HG03025 (cell line): ENCODE measurements around the gene SLC9A6.
"Not testable (repeated sequence)": the region's sequence is repeated elsewhere in the genome, so short reads cannot be mapped to it uniquely, and the experiment has no call there.

ENCODE experiments used
- ATAC-seq: cut with Tn5 transposase; IDR thresholded peaks from one replicate; pipeline ENCODE4 v1.9.1; 2021; ENCODE audit warnings: mild to moderate bottlenecking, moderate library complexity; ENCODE audit not compliant: unreplicated experiment, low FRiP score

SLC9A6 gene

DNA sequence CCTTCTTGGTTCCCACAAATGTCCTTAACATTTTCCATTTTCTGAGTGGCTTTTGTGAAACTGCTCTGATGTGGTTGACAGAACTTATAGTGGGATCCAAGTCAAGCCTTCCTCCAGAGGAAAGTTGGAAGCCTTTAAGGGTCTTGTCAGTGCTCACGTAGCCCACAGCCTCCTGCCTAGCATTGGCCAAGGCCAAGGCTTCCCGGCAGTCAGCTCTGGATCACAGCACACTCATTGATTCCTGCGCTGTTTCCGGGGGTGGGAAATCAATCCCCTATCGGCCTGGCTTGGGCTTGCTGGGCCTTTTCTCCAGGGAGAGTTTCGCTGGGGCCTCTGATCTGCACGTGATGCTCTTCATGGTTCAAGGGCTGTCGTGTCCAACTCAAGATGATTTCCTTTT is 76.1 kb downstream of the SLC9A6 start:
- no peak for ATAC-seq

DNA sequence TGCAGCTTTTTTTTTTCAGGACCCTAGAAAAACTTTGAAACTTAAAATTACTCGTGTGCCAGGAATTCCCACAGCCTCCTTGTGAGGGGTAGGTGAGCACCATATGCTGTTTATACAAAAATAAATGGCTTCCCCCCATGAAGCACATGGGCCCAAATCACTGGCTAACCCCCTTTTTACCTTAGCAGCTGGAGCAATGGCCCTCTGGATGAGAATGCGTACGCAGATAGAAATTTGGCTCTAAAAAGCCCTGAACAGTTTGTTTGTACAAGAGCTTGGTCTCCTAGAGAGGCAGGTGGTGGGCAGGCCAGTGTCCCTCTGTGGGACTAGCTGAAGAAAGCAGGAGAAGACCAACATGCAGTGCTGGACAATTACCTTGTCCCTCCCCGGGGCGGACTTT is 76.5 kb downstream of the SLC9A6 start:
- ATAC-seq = no peak

DNA sequence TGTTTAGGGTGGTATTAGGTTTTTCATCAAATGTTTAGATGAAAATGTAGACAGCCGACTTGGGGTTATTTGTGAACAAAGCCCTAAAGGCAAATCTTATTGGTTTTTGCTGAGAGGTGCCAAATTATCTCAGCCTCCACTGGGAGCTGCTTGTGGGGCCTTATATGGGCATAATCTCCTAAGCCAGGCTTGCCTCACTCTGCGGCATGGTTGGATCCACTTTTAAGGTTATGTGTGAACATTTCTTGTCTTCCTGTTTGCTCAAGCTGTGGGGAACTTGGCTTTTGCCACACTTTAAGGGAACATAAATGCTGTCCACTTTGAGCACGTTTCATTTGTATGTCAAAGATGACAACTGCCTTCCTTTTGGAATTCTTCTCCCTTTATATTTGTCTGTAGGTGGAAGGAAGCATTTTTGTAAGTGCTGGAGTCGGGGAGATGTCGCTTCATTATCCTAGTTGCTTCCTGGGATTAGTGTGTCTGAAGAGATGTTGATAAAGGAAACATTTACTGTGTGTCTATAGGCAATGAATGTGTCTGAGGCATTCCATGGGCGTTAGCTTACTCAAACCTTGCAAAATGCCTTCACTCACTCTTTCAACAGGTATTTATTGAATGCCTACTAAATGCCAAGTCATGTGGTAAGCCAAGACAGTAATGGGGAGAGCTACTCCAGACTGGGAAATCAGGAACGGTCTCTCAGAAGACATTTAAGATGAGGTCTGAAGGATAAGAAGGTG is 78.3 kb downstream of the SLC9A6 start:
- no peak for ATAC-seq

DNA sequence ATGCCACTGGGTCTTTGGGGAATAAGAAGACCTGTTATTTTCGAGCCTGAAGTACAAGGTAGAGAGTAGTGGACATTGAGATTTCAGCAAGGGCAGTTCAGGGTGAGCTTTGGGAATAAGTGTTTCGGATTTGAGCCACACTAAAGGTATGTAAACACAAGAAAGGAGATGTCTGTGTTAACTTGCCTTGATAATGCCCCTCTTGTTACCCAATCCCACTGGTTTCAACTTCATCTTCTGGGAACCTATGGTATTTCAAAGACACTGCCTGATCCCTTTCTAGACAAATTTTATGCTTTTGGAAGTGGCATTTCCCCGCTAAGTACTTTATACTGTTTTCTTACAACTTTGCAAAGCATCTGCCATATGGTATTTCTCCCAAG is 79.4 kb downstream of the SLC9A6 start:
- ATAC-seq = no peak

DNA sequence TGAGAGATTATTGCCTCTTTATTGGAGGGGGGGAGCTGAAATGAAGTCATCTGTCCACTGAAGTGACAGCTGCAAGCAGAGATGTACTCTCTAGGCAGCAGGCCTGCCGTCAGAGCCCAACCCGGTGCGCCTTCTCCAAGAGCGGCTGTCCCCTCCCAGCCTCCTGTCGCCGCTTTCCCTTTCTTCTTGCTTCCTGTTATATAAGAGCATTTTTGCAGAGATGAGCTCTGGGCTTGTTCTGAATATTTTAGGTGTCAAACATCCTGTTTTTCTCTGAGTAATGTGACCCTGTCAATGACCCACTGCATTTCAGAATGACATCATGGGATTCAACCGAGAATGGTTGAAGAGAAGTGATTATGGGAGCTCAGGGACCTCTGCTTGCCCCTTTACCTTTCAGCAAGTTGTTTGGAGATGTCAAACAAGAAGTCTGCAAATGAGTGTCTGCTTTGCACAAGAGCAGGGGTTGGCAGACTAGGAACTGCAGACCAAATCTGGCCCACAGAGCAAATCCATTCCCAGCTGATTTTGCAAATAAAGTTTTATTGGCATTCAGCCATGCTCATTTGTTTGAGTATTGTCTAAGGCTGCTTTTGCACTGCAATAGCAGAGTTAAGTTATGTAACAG is 79.9 kb downstream of the SLC9A6 start:
- no peak for ATAC-seq

DNA sequence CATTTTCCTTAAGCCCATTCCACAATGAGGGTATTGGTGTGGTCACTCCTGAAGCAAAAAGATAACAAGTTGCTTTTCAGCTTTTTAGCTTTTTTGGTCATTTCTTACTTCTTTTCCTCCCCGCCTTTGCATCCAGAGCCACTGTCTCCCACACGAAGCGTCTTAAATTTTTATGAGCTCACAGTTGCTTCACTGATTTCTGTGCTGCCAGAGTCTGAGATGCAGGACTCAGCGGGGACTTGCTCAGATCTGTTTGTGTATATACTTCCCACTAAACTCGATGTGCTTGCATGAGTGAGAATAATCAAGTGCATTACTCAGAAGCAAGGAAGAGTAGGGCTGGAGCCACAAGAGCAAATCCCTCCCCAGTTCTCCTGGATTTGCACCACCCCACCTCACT is 81.9 kb downstream of the SLC9A6 start:
- no peak for ATAC-seq

DNA sequence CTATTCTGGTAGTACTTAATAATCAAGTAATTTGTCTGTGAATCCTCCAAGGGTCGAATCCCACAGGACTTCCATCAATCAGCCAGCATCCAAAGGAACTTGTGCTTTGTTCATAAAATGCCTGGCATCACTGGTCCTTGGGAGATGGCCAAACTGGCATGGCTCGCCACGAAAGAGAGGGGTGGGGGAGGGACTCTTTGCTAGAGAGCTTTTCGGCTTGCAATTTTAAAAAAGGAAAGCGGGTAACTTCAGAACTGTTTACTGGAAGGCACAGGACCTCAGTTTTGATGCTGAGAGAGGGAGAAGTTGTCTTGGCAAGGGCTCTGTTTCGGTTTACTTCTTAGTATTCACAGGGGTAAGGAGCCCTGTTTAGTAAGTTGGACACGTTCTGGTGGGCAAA is 82.7 kb downstream of the SLC9A6 start:
- ATAC-seq = no peak

DNA sequence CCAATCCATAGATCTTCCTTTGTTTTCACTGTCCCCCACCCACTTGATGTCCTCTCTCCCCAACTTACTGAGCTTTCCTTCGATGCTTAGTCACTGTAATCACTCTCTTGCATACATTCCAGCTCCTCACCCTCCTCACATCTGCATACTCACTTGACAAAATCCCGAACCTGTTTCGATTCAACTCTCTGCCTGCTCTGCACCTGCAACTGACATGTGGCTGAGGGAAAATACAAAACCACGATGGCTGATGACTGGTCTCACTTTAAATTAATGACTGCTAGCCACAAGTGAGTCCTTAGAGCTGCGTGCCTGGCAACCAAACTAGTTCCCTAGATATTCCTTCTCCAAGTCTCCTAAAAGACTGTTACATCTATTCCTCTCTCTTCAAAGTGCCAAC is 91.7 kb downstream of the SLC9A6 start:
- ATAC-seq = no peak

DNA sequence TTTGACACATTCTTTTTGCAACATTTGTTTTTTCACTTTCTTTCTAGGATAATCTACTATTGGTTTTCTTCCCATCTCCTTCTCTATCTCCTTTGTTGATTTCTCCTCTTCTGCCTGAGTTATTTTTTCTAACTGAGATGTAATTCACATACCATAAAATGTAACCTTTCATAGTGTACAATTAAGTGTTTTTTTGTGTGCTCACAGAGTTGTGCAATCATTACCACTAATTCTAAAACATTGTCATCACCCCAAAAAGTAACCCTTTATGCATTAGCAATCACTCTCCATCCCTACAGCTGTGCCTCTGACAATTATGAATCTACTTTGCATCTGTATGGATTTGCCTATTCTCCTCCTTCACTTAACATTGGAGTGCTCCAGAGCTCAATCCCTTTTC is 95.5 kb downstream of the SLC9A6 start:
- ATAC-seq = no peak

DNA sequence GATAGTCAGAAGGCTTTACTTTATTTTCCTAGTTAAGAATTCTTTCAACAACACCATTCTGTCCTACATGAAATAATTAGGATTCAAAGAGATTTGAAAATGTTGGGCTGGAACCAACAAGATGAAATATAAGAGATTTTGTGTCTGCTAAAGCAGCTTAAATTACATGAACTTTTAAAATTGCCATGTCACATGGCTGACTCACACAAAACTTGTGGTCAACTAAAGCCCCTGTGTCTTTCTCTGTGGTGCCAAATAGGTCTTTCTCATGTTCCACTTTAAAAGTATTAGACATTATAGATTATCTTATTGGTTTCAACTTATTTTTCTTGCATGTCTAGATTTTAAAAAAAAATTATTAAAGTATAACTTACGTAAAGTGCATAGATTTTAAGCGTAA is 101.3 kb downstream of the SLC9A6 start:
- no peak for ATAC-seq

DNA sequence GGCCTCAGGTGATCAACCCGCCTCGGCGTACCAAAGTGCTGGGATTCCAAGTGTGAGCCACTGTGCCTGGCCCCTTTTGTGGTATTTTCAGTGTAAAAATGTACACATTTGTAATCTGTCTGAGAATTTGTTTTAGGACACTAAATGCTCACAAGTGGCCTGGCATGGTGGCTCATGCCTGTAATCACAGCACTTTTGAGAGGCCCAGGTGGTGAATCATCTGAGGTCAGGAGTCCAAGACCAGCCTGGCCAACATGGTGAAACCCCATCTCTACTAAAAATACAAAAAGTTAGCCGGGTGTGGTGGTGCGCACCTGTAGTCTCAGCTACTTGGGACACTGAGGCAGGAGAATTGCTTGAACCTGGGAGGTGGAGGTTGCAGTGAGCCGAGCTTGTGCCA is 106.7 kb downstream of the SLC9A6 start:
- not testable (repeated sequence) for ATAC-seq

DNA sequence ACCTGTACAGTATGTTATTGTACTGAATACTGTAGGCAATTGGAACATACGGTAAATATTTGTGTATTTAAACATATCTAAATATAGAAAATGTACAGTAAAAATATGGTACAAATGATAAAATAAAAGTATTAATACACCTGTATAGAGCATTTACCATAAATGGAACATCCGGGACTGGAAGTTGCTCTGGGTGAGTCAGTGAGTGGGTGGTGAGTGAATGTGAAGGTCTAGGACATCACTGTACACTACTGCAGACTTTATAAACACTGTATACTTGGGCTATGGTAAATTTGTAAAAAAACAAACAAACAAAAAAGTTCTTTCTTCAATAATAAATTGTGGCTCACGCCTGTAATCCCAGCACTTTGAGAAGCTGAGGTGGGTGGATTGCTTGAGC is 109.7 kb downstream of the SLC9A6 start:
- no peak for ATAC-seq
